ENCODE measurements around the gene ACTN4.

Gene ACTN4

GRCh38 chr19:38635483-38636399 lies 11.7 kb upstream of the ACTN4 start:
- no peak for DNase-seq

GRCh38 chr19:38638461-38638860 lies 9.0 kb upstream of the ACTN4 start:
- no peak for DNase-seq

- no peak for DNase-seq
These were observed 7.8 kb upstream of the ACTN4 start for GRCh38 chr19:38639679-38640078.

GRCh38 chr19:38640368-38640767 lies 7.1 kb upstream of the ACTN4 start:
- DNase-seq: no peak

GRCh38 chr19:38642176-38642575 lies 5.3 kb upstream of the ACTN4 start:
- DNase-seq: no peak

GRCh38 chr19:38644719-38645118 lies 2.7 kb upstream of the ACTN4 start:
- no peak for DNase-seq

GRCh38 chr19:38647966-38648768 lies 718 bp downstream of the ACTN4 start:
- no peak for DNase-seq

GRCh38 chr19:38648769-38649304 lies 1.4 kb downstream of the ACTN4 start:
- no peak for DNase-seq

GRCh38 chr19:38649305-38650171 lies 2.1 kb downstream of the ACTN4 start:
- no peak for DNase-seq

GRCh38 chr19:38650172-38650775 lies 2.8 kb downstream of the ACTN4 start:
- no peak for DNase-seq

- no peak for DNase-seq
These were observed 3.6 kb downstream of the ACTN4 start for GRCh38 chr19:38650911-38651584.

GRCh38 chr19:38653028-38653571 lies 5.7 kb downstream of the ACTN4 start:
- DNase-seq: no peak

- DNase-seq: no peak
These were observed 7.2 kb downstream of the ACTN4 start for GRCh38 chr19:38654628-38655055.

- no peak for DNase-seq
These were observed 7.8 kb downstream of the ACTN4 start for GRCh38 chr19:38655148-38655824.

- no peak for DNase-seq
These were observed 8.9 kb downstream of the ACTN4 start for GRCh38 chr19:38656171-38656981.

- no peak for DNase-seq
These were observed 10.3 kb downstream of the ACTN4 start for GRCh38 chr19:38657633-38658222.

- DNase-seq: no peak
These were observed 11.2 kb downstream of the ACTN4 start for GRCh38 chr19:38658462-38659306.

GRCh38 chr19:38660724-38661123 lies 13.3 kb downstream of the ACTN4 start:
- DNase-seq: no peak
